Uterus (tissue), 4 donors: Measurements from ENCODE around the gene CXCL12. TPM values are rescaled to one million over a fixed set of nuclear protein-coding genes. Genes with fewer than 3 reads are reported as not detected.

ENCODE experiments used
- DNase-seq, 2 donors: peaks; one replicate each; pipeline ENCODE4 v3.0.0-alpha.2; 2019 to 2020
- H3K27ac ChIP-seq, 2 donors: fragments of 200-600 bp; sonication (generic); 1 replicate in 1 of 2; 2 replicates in 1 of 2; pipeline ENCODE4 v1.5.1; 2016 to 2018
- H3K27me3 ChIP-seq, 2 donors: fragments of 200-600 bp; sonication (generic); one replicate each; pipeline ENCODE4 v1.5.1; 2018 to 2019; ENCODE audit warnings: control low read depth in 1 of 2
- H3K36me3 ChIP-seq, 2 donors: fragments of 200-600 bp; sonication (generic); one replicate each; pipeline ENCODE4 v1.5.1; 2019; ENCODE audit warnings: control low read depth in 1 of 2
- H3K4me1 ChIP-seq, 2 donors: fragments of 200-600 bp; sonication (generic); one replicate each; pipeline ENCODE4 v1.5.1; 2018 to 2019; ENCODE audit warnings: control low read depth in 1 of 2
- H3K4me3 ChIP-seq, 2 donors: fragments of 200-600 bp; sonication (generic); 1 replicate in 1 of 2; 2 replicates in 1 of 2; pipeline ENCODE4 v1.5.1; 2018 to 2019; ENCODE audit warnings: mild to moderate bottlenecking in 1 of 2
- H3K9me3 ChIP-seq, 2 donors: fragments of 200-600 bp; sonication (generic); one replicate each; pipeline ENCODE4 v1.5.1; 2019; ENCODE audit warnings: control low read depth in 1 of 2
- CTCF ChIP-seq, 4 experiments: fragments of 200-600 bp in 2 of 4; fragments of 450-650 bp in 2 of 4; sonication (generic) in 2 of 4; IDR thresholded peaks; one replicate each; pipeline ENCODE4 v1.5.1; 2016 to 2019; ENCODE audit warnings: antibody characterized with exemption in 4 of 4, mild to moderate bottlenecking in 2 of 4, moderate library complexity in 1 of 4
- POLR2A ChIP-seq, 2 donors: fragments of 450-650 bp; IDR thresholded peaks; one replicate each; pipeline ENCODE4 v1.6.1; 2016; ENCODE audit warnings: antibody characterized with exemption in 2 of 2, mild to moderate bottlenecking in 1 of 2, moderate library complexity in 1 of 2
- intact Hi-C: fragments of 100-400 bp; cut with DNase I; formaldehyde crosslinking; loops from one replicate; pipeline ENCODE4 v1.15.1; 2023; ENCODE audit warnings: low total_unique reads
- total RNA-seq, 4 donors: library from RNA; depleted of rRNA in 3 of 4; stranded (reverse); fragments of >200 nt in 3 of 4; gene quantifications; one replicate each; pipeline versions ENCODE4 v1.1.0 to v1.2.4, GENCODE V29; 2014 to 2023
- donor health status: DM: yes; HTN: yes; CAD: no.

Gene CXCL12
- total RNA-seq, 4 donors from 2014 or later = 44.8 to 146 (median 97.5) TPM

GRCh38 chr10:44397476-44398225, 12.8 kb upstream of the CXCL12 start:
- Histone ChIP-seq H3K9me3 (no peaks in the 10 kb centered on the region), H3K27me3 (no peaks in the 10 kb centered on the region), H3K27ac (no peak overlapping the region), H3K4me1 (no peaks in the 10 kb centered on the region), H3K4me3 (no peak overlapping the region), H3K36me3 (no peaks in the 10 kb centered on the region)
- peak in 1 of 2 donors; percentile 11 for DNase-seq
- TF ChIP-seq CTCF (IDR thresholded peaks at IDR 0.05) = no peak
- TF ChIP-seq POLR2A (IDR thresholded peaks at IDR 0.05) = no peak
- intact Hi-C loops = no loop called here

GRCh38 chr10:44396671-44397191, 11.8 kb upstream of the CXCL12 start:
- no peak overlapping the region for H3K4me3 ChIP-seq
- H3K27ac ChIP-seq = no peak overlapping the region
- H3K9me3 ChIP-seq = no peaks in the 10 kb centered on the region
- no peak for TF ChIP-seq POLR2A (IDR thresholded peaks at IDR 0.05)
- TF ChIP-seq CTCF (IDR thresholded peaks at IDR 0.05) = no peak
- no peaks in the 10 kb centered on the region for H3K36me3 ChIP-seq
- H3K27me3 ChIP-seq = no peaks in the 10 kb centered on the region
- H3K4me1 ChIP-seq = no peaks in the 10 kb centered on the region
- intact Hi-C loops = no loop called here
- DNase-seq = peak in 1 of 2 donors; percentile 12

- no peaks in the 10 kb centered on the region for H3K4me1 ChIP-seq
- peak; percentile 8 to 11 for DNase-seq
- no peak overlapping the region for H3K4me3 ChIP-seq
- TF ChIP-seq POLR2A (IDR thresholded peaks at IDR 0.05) = no peak
- no peak for TF ChIP-seq CTCF (IDR thresholded peaks at IDR 0.05)
- intact Hi-C loops = no loop called here
- H3K9me3 ChIP-seq = no peaks in the 10 kb centered on the region
- H3K27ac ChIP-seq = no peak overlapping the region
- no peaks in the 10 kb centered on the region for H3K36me3 ChIP-seq
- H3K27me3 ChIP-seq = no peaks in the 10 kb centered on the region
Observed at GRCh38 chr10:44395902-44396670, 11.2 kb upstream of the CXCL12 start.

- intact Hi-C loops = no loop called here
- no peak overlapping the region for H3K4me3 ChIP-seq
- H3K36me3 ChIP-seq = no peaks in the 10 kb centered on the region
- H3K27ac ChIP-seq = no peak overlapping the region
- no peaks in the 10 kb centered on the region for H3K4me1 ChIP-seq
- DNase-seq = peak; percentile 2 to 9
- H3K9me3 ChIP-seq = no peaks in the 10 kb centered on the region
- no peak for TF ChIP-seq POLR2A (IDR thresholded peaks at IDR 0.05)
- TF ChIP-seq CTCF (IDR thresholded peaks at IDR 0.05) = no peak
- no peaks in the 10 kb centered on the region for H3K27me3 ChIP-seq
Observed at GRCh38 chr10:44395396-44395795, 10.5 kb upstream of the CXCL12 start.
